Measurements from ENCODE around the gene PALM3. TPM values are rescaled to one million over a fixed set of nuclear protein-coding genes. Genes with fewer than 3 reads are reported as not detected.

The PALM3 gene
- total and polyA plus RNA-seq, 2 donors (not counting 3 experiments of a cell fraction or from before 2014, with no cell fraction given), result 0.08 to 0.31 TPM

- TF ChIP-seq EZH2 (IDR thresholded peaks at IDR 0.05; ENCODE audit: borderline replicate concordance, low read depth, low read length, severe bottlenecking), result no peak
- no peak for TF ChIP-seq JUN (IDR thresholded peaks at IDR 0.05; ENCODE audit: borderline replicate concordance, insufficient read depth, insufficient read length, low read depth)
- no peak for TF ChIP-seq FOS (IDR thresholded peaks at IDR 0.05; ENCODE audit: borderline replicate concordance, insufficient read depth, low read length)
- TF ChIP-seq POLR2AphosphoS5 (IDR thresholded peaks at IDR 0.05; ENCODE audit: insufficient read depth, low read depth, low read length), result no peak
- no peak for TF ChIP-seq GATA2 (IDR thresholded peaks at IDR 0.05; ENCODE audit: insufficient read depth, insufficient read length, low read depth, low read length)
- no peak for TF ChIP-seq MYC (IDR thresholded peaks at IDR 0.05; ENCODE audit: low read depth, low read length)
- TF ChIP-seq POLR2A (IDR thresholded peaks at IDR 0.05; ENCODE audit: low read depth, low read length), result no peak
- no peak for TF ChIP-seq CTCF (IDR thresholded peaks at IDR 0.05; ENCODE audit: extremely low read depth in 1 of 2, insufficient read depth in 1 of 2, low read depth in 1 of 2, low read length in 2 of 2)
- TF ChIP-seq MAX (IDR thresholded peaks at IDR 0.05; ENCODE audit: insufficient read depth, insufficient read length), result no peak
- no peak within 1 kb of the TSS for H2AFZ ChIP-seq (ENCODE audit: low read depth, low read length)
- intact Hi-C loops (cut with micrococcal nuclease), result no loop called here
- no peaks in the 10 kb centered on the region for H4K20me1 ChIP-seq (replicated peaks; ENCODE audit: control insufficient read depth, extremely low read depth, insufficient read depth, low read length)
- BruUV-seq (replicated peaks), result no TSS peak
- no peaks in the 10 kb centered on the region for H3K79me2 ChIP-seq (ENCODE audit: control insufficient read depth, insufficient read depth, low read length)
- H3K36me3 ChIP-seq (ENCODE audit: control insufficient read depth in 2 of 2, extremely low read depth in 1 of 2, insufficient read depth in 2 of 2, low read length in 2 of 2), result peaks cover 0 to 9% of the 10 kb centered on the region in 2 experiments
- CTCF ChIA-PET, result interaction anchor here (1.3 to 5.6 kb wide), 3 partner anchors 13 to 51 kb away, joined by 5 to 21 read pairs (median 7); partner anchors contain the start of genes ASF1B and MISP3
- H3K4me1 ChIP-seq (ENCODE audit: control insufficient read depth, extremely low read depth, insufficient read depth, low read length), result peaks cover 9% of the 10 kb centered on the region
- no peaks in the 10 kb centered on the region for H3K9me1 ChIP-seq (replicated peaks; ENCODE audit: control insufficient read depth, extremely low read depth, insufficient read depth, low read length)
- no peak within 1 kb of the TSS for H3K4me2 ChIP-seq (ENCODE audit: insufficient read depth, low read length)
- DNase-seq (ENCODE audit: low read depth, low spot score), result no peak
- H3K9ac ChIP-seq (replicated peaks; ENCODE audit: extremely low read depth, insufficient read depth, low read length), result no peak within 1 kb of the TSS
- POLR2A ChIA-PET, result no interaction called here
- H3K27me3 ChIP-seq (ENCODE audit: control insufficient read depth in 2 of 2, insufficient read depth in 2 of 2, low read length in 2 of 2), result no peaks in the 10 kb centered on the region
- dilution Hi-C loops (cut with MboI; ENCODE audit: extremely low pct_ligation_motif_present, low sequenced_read_pairs), result no loop called here
- FAIRE-seq, result no peak
- no peaks in the 10 kb centered on the region for H3K9me3 ChIP-seq (replicated peaks; ENCODE audit: control insufficient read depth, insufficient read depth, low read length)
- no peak within 1 kb of the TSS for H3K27ac ChIP-seq (ENCODE audit: insufficient read depth, low read depth, low read length)
- no peak within 1 kb of the TSS for H3K4me3 ChIP-seq (replicated peaks in 1 of 3; ENCODE audit: insufficient read depth in 1 of 3, low read depth in 1 of 3, low read length in 3 of 3)
These were observed 23.6 kb upstream of the PALM3 start, which contains the start of gene C19orf67 for GRCh38 chr19:14085309-14085995. Gene C19orf67, minus strand, starts transcription at chr19:14085783. Its CDS starts 156 bp downstream, at chr19:14085627.

Data from endothelial cell of umbilical vein (primary cell).